NCI-H446 treated with DMSO at 0.1 percent for 48 hours (cell line): ENCODE data around the gene CFTR.
"Not testable (repeated sequence)": the region's sequence is repeated elsewhere in the genome, so short reads cannot be mapped to it uniquely, and the experiment has no call there.

ENCODE experiments used
- DNase-seq: peaks from one replicate; lab custom pipeline; 2025; lab: John Stamatoyannopoulos, UW

Gene CFTR

DNA sequence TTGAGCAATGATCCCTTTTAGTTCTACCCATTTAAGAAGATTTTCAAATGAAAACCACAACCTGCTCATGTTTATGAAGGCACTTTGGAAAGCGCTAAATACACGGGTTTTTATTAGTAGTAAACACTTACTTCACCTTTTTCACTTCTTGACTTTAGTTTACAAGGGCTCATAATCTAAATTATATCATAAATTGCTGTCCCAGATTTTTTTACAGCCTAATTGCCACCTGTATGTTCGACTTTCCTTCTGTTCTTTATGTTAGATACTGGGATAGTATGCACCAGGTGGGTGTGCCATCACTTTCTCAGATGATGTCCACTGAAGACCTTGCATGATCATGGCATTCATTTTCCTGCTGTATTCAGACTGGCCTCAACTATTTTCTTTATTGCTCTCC is 22.5 kb downstream of the CFTR start:
- DNase-seq: no peak

DNA sequence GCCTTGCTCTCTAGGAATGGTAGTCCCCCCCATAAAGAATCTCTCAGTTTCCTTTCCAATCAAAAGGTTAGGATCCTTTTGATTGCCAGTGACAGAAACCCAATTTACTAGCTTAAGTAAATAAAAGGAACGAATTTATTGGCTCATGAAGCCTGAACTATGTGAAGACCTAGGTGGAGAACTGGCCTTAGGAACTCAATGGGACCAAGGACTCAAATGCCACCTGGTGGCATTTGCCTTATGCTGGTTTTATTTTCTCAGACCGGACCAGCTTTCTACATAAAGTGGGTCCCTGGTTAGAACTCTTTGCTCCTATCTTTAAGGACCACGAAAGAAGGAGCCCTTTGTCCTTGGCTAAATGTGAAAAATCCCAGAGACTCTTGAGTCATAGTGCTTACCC is 25.4 kb downstream of the CFTR start:
- no peak for DNase-seq

DNA sequence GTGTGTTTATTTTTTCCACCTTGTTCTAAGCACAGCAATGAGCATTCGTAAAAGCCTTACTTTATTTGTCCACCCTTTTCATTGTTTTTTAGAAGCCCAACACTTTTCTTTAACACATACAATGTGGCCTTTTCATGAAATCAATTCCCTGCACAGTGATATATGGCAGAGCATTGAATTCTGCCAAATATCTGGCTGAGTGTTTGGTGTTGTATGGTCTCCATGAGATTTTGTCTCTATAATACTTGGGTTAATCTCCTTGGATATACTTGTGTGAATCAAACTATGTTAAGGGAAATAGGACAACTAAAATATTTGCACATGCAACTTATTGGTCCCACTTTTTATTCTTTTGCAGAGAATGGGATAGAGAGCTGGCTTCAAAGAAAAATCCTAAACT is 28.9 kb downstream of the CFTR start:
- no peak for DNase-seq

DNA sequence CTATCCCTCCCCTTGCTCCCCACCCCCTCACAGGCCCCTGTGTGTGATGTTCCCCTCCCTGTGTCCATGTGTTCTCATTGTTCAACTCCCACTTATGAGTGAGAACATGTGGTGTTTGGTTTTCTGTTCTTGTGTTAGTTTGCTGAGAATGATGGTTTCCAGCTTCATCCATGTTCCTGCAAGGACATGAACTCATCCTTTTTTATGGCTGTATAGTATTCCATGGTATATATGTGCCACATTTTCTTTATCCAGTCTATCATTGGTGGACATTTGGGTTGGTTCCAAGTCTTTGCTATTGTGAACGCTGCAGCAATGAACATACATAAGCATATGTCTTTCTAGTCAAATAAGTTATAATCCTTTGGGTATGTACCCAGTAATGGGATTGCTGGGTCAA is 37.4 kb downstream of the CFTR start:
- DNase-seq: not testable (repeated sequence)

DNA sequence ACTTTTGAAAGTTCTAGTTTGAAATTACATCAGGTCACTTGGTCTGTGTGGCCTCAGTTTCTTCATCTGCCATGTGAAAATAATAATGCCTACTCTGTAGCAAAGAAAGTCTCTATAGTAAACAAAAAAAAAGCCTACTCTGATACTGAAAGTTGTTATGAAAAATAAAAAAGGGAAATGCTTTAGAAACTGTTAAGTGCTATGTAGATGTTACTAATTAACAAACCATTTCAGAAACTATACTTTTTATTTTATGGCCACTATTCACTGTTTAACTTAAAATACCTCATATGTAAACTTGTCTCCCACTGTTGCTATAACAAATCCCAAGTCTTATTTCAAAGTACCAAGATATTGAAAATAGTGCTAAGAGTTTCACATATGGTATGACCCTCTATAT is 50.6 kb downstream of the CFTR start:
- no peak for DNase-seq

DNA sequence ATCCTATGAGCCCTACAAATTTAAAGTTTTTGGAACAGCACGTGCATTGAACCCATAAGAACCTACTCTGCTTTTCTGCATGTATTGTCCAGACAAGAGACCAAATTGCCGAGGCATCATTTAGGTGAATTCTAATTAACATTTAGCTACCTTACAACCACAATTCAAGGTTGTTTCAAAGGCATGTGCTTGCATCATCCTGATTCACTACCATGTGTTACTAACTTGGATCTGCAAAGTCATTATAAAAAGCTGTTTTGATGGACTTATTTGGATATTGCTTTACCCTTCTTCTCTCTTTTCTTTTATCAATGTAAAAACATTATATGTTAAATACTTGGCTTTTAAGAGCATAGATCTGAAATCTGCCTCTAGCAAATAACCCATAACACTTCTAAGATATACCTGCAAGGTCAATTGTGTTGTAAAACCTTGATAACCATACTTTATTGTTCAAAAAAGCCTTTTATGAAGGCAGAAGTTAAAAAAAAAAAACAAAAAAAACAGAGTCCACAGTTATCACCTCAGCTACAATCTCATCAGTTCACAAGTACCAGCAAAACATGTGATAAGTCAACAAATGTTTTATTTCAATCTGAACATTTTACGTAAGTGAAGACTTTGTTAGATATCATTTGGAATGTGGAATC is 51.9 kb downstream of the CFTR start:
- no peak for DNase-seq

DNA sequence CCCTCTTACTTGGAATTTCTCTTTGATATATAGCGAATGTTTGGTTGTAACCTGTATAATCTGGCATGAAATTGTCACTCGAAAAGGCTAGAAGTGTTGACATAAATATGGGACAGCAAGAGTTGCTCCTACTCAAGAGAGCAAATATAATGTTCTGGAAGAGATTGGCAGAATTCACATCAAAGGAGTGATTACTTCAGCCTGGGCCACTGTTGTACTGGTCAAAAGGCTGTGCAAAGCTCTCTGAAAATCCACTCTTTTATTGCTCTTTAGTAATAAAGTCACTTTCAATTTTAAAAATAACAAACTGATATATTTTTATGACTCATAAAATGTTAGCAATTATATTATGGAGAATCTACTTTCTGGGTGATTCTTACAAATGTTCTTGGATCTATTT is 58.2 kb downstream of the CFTR start:
- no peak for DNase-seq

DNA sequence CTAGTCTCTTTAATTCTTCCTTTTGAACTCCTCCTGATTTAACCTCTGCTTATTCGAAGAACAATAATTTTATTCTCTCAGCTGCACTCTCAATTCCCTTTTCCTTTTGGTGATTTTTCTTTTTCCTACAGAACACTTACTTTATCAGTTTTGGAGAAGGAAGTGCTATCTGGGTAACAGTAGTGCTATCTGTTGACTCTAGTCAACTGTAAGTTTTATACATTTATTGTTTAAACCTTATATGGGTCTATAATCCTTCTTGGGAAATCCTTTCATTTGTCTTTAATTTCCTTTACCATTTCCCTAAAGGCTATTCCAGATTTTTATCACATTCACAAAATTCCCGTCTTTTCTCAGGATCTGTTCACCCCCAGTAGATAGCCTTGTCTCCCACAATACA is 64.2 kb downstream of the CFTR start:
- no peak for DNase-seq

DNA sequence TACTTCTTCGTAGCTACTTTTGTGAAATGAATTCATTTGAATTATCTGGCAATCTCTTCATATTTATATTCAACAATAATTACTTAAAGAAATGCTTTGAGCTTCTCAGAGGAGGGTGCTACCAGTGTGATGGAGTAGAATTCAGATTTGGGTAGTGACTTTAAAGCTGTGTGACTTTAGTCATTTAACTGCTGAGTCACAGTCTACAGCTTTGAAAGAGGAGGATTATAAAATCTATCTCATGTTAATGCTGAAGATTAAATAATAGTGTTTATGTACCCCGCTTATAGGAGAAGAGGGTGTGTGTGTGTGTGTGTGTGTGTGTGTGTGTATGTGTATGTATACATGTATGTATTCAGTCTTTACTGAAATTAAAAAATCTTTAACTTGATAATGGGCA is 68.2 kb downstream of the CFTR start:
- DNase-seq: no peak

DNA sequence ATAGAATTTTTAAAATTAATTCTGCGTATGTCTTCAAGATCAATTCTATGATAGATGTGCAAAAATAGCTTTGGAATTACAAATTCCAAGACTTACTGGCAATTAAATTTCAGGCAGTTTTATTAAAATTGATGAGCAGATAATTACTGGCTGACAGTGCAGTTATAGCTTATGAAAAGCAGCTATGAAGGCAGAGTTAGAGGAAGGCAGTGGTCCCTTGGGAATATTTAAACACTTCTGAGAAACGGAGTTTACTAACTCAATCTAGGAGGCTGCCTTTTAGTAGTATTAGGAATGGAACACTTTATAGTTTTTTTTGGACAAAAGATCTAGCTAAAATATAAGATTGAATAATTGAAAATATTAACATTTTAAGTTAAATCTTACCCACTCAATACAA is 70.8 kb downstream of the CFTR start:
- DNase-seq: no peak

DNA sequence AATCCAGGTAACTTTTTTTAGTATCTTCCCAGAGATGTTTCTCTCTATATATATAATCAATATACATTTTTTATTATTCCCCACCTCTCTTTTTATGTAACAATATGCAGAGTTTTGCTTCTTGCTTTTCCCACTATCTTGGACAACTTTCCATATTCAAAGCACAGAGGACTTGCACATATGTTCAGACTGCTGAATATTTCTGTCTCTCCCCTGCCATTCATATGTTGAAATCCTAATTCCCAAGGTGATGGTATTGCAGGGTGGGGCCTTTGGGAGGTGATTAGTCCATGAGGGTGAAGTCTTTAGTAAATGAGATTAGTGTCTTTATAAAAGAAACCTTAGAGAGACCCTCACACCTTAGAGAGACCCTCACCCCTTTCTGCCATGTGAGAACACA is 72.8 kb downstream of the CFTR start:
- DNase-seq: no peak

DNA sequence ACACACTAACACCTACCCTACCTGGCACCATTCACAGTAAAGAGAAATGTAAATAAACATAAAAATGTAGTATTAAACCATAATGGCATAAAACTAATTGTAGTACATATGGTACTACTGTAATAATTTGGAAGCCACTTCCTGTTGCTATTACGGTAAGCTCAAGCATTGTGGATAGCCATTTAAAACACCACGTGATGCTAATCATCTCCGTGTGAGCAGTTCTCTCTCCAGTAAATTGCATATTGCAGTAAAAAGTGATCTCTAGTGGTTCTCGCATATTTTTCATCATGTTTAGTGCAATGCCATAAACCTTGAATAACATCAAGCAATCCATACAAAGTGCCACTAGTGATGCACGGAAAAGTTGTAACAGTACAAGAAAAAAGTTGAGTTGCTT is 75.4 kb downstream of the CFTR start:
- DNase-seq: no peak

DNA sequence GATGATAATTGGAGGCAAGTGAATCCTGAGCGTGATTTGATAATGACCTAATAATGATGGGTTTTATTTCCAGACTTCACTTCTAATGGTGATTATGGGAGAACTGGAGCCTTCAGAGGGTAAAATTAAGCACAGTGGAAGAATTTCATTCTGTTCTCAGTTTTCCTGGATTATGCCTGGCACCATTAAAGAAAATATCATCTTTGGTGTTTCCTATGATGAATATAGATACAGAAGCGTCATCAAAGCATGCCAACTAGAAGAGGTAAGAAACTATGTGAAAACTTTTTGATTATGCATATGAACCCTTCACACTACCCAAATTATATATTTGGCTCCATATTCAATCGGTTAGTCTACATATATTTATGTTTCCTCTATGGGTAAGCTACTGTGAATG is 79.6 kb downstream of the CFTR start:
- no peak for DNase-seq

DNA sequence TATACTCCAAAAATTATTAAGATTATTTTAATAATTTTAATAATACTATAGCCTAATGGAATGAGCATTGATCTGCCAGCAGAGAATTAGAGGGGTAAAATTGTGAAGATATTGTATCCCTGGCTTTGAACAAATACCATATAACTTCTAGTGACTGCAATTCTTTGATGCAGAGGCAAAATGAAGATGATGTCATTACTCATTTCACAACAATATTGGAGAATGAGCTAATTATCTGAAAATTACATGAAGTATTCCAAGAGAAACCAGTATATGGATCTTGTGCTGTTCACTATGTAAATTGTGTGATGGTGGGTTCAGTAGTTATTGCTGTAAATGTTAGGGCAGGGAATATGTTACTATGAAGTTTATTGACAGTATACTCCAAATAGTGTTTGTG is 80.2 kb downstream of the CFTR start:
- DNase-seq: no peak

DNA sequence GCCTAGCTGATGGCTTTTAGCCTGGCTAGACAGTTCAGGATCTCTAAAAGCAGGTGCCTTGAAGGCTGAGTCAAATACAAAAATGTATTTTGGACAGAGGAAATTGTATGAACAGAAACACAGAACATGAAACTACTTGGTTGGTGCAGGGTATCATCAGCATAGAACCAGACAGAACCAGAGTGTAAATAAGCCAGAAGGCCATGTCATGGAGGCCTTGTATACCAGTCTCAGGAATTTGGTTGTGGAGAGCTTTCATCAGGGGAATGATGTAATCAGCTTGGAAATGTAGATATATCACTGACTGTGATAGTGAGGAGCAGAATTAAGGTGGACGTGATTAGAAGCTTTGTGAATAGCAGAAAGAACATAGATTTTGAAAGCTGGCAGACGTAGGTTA is 82.9 kb downstream of the CFTR start:
- no peak for DNase-seq

DNA sequence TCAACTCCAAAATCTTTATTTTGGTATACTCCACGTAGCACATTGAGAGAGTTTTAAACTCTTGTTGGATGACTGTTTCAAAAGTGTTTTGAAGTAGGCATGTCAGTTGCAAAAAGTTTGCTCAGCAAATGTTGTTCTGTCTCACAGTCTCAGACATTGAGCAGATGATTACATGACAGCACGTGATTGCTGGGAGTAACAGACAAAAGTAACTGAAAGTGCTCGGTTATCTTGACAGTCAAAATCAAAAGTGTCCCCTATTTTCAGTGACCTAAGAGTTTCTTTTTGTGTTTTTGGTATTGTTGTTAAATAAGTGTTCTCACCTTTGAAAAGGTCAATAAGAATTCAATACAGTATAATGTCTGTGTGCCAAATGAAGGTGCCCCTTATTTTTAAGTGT is 84.3 kb downstream of the CFTR start:
- no peak for DNase-seq

DNA sequence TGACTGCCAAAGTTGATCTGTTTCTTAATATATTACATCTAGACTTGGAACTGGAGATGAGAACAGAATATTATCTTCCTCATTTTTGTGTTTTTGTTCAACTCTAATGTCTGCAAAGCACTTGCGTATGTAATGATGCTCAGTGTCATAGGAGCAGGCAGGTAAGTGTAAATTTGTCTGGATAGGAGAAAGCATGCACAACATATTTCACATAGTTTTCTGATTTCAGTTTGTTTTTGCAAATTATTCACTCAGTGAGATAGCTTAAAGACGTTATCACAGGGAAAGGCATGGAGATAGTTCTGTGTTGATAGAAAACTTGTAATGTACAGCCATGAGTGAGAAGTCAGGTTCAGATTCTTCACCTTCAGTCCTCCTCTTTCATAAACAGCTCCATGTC is 84.8 kb downstream of the CFTR start:
- DNase-seq: no peak

DNA sequence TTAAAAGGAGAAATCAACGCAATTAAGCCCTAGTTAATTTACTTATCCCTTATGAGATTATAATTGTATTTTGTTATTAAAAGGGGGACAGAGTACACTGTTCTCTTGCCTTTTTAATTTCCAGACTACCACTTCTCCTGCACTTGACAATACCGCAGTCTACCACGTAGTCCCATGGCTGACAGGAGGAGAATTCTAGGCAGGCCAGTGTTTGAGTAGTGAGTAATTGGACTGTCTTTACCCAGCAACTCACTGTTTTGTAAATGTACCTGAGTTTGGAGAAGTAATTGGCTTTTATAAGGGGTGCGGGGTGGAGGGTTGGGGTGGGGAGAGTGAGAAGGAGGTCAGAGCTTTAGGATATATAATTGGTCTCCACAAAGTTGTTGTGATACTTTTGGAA is 85.4 kb downstream of the CFTR start:
- DNase-seq: no peak

DNA sequence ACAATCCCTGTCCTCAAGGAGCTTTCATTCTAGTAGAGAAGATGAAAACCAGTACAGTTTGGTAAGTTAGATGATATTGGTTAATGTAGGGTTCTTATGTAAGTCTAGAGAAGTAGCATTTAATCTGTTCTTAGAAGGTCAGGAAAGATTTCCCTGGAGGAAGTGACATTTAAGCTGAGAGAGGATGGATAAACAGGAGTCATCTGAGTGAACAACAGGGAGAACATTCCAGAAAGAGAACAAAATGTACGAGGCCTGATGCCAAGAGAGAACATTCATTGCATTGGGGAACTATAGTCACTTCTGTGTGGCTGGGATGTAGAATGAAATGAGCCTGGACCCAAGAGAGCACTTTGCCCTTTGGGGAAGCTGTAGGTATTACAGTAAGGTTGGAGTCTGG is 88.0 kb downstream of the CFTR start:
- no peak for DNase-seq

DNA sequence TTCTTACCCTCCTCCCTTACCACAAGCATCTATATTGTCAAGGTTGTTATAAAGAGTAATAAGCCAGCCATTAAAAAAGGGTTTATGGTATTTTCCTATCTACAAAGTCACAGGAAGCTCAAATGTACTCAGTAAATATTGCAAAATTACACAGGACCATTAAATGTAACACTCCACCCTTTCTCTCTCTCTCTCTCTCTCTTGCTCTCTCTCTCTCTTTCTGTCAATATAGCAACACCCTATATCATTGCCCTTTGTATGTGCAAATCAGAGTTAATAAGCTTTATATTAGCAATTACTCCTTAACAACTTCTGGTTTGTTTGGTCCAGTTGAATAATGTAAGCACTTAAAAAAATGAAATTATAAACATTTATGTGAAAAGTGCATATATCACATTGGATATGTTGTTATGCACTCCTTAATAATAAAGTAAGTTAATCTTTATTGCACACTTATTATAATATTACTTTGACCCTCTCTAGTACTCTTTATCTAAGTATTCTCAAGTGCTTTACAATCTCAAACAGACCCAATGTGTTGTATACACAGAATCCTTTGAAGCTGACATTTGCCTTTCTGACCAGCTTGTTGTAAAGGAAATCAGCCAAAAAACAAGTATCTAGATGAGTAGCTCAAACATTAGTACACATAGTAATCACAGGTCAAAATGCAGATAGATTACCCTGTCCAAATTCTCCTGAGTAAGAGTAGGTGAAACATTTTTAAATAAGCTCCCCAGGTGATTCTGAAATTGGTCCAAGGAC is 93.2 kb downstream of the CFTR start:
- no peak for DNase-seq

DNA sequence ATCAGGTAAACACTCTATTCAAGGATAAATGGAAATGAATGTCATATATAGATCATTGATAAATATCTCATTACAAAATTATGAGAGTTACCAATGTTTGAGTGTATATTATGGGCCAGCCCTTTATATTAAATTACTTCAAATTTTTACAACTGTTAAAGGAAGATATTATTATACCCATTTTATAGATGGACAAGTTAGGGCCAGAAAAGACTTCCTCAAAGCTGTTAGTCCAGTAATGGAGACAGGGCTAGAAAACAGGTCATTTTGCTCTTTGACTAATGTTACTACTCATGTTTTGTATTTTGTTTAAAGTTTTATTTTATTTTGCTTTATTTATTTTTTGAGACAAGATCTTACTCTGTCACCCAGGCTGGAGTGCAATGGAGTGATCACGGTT is 101.6 kb downstream of the CFTR start:
- DNase-seq: no peak

DNA sequence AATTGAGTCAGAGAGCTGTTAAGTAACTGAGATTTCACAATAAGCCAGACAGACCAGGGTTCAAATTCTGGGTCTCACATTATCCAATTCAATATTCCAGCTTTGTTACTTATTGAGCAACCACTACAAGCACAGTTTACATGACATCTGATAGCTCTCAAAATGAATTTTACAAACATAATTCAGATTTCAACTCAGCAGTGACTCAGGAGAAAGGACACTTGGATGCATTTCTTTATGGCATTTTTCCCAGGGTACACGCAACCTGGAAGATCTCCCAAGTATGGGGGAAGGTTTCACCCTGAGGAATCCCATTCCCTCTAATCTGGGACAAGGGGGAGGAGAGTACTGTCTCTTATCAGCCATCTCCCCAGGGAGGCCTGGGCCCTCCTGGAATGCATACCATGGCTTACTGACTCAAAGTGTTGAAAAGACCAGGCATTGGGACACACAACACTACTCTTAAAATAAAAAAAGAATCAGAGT is 102.4 kb downstream of the CFTR start:
- no peak for DNase-seq

DNA sequence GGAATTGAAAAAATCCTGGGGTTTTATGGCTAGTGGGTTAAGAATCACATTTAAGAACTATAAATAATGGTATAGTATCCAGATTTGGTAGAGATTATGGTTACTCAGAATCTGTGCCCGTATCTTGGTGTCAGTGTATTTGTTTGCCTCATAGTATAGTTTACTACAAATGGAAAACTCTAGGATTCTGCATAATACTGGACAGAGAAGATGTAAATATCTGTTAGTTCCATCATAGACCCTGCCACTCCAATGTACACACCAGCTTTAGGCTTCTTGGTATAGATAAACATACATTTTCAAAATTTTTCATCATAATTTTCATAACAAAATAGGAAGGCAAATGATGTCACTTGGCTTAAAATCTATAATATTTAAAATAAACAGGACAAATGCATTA is 108.1 kb downstream of the CFTR start:
- no peak for DNase-seq

DNA sequence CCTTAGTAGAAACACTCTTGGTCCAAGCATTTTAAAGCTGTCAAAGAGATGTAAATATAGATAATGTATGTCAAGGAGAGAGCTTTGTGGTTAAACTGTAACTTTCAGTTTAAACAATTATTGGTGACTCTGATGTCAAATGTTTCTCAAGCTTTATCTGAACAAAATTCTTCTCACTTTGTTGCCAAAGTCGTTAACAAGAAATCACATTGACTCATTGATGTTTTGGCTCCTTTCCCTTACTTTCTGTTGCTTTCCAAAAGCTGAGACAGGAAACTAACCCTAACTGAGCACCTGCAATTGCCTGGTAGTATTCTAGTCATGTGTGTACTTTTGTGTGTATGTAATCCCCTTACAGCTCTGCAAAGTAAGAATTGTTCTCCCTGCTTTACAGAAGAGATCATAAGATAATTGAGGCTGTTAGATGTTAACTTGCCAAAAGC is 108.5 kb downstream of the CFTR start:
- DNase-seq: no peak
